Measurements from ENCODE around the gene EIF4G3. TPM values are rescaled to one million over a fixed set of nuclear protein-coding genes. Genes with fewer than 3 reads are reported as not detected.
"Not testable (repeated sequence)": the region's sequence is repeated elsewhere in the genome, so short reads cannot be mapped to it uniquely, and the experiment has no call there.

The EIF4G3 gene
- total RNA-seq, 1 experiment from 2014 or later, result 57.2 TPM

DNA sequence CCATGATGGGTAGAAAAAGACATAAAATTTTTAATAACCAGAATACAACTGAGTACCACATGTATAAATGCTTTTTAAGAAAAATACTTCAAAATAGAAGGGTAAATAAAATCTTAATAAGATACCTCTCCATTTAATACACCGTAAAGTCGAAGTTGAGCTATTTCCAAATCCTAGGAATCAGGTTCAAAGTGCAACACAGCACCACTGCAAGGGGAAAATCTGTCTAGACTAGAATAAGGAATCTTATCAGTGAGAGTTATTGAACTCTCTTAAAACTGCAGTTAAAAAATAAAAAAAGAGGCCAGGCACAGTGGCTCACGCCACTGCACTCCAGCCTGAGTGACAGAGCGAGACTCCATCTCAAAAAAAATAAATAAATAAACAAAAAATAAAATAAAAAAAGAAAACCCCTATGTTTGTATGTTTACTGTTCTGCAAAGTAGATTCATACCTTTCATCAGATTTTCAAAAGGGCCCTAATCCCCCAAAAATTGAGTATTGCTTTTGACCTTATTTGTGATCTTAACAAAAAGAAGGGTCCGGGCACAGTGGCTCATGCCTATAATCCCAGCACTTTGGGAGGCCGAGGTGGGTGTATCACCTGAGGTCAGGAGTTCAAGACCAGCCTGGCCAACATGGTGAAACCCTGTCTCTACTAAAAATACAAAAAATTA, 109.0 kb downstream of the EIF4G3 start:
- no peak for DNase-seq (ENCODE audit: low read depth)

DNA sequence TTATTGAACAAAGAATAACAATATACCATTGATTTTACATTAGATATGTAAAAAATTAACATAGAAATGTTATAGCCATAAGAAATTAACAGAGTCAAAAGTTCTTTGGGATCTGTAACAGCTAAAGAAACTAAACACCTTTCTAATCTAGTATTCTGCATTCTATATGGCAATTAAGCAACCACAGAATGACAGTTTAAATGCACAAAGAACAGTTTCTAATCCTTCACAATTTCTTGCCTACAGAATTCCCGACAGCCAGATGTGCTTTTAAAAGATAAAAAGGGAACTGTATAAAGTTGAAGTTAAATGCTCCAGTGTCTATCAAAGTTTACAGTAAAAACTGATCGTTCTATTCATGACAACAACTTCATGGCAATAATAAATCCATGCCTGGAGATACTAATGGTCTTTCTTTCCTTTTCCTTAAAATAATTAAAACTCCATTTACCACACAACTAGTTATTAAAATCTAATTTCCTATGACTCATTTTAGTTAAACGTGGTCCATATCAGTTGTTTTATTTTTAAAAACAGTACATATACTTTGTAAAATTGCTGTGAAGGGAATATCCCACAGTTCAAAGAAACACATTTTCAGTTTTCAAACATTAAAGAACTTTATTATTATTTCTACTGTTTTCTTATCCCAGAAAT, 110.2 kb downstream of the EIF4G3 start:
- no peak for DNase-seq (ENCODE audit: low read depth)

DNA sequence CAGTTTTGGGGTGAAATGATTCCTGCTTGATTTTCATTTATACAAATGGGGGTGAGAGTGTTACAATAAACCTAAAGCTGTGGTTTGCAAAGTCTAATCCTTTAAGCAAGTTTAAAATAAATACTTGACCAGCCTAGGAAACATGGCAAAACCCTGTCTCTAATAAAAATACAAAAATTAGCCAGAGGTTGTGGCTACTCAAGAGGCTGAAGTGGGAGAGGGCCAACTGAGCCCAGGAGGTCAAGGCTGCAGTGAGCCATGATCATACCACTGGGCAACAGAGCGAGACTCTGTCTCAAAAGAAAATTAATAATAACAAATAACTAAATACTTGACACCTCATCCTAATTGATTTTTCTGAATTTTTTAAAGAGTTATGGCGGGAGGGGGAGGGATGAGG, 110.8 kb downstream of the EIF4G3 start:
- no peak for DNase-seq (ENCODE audit: low read depth)

DNA sequence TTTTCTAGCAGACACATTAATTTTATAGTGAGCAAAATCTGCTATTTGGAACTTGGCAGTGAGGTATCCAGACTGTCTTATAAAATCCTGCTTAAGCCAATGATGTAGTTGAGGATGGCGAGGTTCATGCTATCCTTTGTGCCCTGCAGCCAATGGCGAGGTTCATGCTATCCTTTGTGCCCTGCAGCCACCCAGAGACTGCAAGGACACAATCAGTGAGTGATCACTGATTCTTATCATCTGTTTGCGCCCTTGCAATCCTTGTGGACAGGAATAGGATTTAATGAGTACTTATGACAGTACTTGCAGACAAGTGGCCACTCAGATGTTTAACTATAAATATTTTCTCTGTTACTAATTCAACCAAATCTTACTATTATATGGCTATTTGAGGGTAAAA, 112.6 kb downstream of the EIF4G3 start:
- DNase-seq (ENCODE audit: low read depth), result peak; percentile 93

DNA sequence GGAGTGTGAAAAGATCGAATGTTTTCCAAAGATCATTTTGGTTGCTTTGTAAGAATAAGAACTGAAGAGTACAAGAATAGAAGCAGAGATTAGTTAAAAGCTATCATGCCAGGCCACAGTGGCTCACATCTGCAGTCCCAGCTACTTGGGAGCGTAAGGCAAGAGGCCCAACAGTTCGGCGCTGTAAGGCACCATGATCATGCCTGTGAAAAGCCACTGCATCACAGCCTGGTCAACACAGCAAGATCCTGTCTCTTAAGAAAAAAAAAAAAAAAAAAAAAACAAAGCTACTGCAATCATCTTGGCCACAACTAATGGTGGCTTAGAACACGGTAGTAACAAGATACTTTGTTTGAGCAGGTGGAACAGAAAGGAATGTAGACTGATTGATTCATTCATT, 116.2 kb downstream of the EIF4G3 start:
- DNase-seq (ENCODE audit: low read depth), result no peak

DNA sequence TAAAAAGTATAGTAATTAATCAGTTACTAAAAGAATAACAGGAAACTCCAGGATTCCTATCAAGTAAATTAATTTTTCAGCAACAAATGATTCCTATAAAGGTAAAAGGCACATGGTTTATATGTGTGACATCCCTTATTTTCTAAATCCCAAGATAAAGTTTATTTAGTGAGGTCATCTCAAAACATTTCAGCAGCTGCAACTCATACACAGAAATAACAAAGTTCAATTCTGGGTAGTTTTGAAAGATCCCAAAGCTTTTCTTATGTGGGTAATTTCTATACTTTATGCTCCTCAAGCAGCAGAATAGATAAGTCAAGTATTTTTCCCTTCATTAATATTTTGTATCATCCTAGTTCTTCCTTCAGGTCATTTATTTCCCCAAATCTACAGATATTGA, 117.7 kb downstream of the EIF4G3 start:
- DNase-seq (ENCODE audit: low read depth), result no peak

DNA sequence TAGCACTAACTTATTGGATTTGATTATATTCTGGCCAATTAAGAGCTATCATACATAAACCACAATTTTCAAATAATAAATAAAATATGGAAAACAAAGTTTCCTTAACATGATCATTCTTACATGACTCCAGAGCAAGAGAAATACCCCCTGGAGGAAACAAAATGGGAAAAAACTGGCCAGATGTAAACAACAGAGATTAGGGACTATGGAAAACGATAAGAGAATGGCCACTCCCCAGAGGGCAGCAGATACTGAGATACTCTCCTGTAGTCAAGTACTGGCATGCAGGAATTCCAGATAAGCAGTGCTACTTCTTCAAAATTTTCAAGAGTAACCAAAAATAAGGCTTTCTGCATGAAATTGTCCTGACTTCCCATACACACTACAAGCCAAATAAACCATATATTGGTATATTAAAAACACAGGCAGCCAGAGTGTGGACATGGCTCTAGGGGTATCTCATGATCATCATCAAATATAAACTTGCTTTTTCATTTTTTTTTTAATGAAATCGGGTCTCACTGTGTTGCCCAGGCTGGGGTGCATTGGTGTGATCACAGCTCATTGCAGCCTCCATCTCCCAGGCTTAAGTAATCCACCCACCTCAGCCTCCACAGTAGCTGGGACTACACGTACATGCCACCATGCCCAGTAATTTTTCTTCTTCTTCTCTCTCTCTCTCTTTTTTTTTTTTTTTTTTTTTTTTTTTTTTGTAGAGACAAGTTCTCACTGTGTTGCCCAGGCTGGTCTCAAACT, 118.5 kb downstream of the EIF4G3 start:
- no peak for DNase-seq (ENCODE audit: low read depth)

DNA sequence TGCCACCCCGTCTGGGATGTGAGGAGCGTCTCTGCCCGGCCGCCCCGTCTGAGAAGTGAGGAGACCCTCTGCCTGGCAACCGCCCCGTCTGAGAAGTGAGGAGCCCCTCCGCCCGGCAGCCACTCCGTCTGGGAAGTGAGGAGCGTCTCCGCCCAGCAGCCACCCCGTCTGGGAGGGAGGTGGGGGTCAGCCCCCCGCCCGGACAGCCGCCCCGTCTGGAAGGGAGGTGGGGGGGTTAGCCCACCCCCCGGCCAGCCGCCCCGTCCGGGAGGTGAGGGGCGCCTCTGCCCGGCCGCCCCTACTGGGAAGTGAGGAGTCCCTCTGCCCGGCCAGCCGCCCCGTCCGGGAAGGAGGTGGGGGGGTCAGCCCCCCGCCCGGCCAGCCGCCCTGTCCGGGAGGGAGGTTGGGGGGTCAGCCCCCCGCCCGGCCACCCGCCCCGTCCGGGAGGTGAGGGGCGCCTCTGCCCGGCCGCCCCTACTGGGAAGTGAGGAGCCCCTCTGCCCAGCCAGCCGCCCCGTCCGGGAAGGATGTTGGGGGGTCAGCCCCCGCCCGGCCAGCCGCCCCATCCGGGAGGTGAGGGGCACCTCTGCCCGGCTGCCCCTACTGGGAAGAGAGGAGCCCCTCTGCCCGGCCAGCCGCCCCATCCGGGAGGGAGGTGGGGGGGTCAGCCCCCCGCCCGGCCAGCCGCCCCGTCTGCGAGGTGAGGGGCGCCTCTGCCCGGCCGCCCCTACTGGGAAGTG, 123.3 kb downstream of the EIF4G3 start:
- not testable (repeated sequence) for DNase-seq (ENCODE audit: low read depth)

DNA sequence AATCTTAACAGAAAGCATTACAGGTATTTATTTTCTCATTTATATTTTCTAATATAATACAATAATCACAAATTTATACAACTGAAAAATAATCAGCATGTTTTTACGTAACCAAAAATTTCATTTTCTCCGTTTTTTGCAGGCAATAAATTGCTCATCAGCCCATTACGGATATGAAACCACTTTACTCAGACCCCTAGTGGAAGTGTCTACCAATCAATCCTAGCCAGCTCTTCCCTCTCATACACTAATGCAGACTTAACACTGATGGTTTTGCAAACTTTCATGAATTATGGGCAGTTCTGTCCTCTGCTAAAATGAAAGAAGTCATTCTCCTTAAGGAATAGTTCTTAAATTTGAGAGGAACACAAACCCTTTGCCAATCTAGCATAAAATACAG, 124.7 kb downstream of the EIF4G3 start:
- no peak for DNase-seq (ENCODE audit: low read depth)

DNA sequence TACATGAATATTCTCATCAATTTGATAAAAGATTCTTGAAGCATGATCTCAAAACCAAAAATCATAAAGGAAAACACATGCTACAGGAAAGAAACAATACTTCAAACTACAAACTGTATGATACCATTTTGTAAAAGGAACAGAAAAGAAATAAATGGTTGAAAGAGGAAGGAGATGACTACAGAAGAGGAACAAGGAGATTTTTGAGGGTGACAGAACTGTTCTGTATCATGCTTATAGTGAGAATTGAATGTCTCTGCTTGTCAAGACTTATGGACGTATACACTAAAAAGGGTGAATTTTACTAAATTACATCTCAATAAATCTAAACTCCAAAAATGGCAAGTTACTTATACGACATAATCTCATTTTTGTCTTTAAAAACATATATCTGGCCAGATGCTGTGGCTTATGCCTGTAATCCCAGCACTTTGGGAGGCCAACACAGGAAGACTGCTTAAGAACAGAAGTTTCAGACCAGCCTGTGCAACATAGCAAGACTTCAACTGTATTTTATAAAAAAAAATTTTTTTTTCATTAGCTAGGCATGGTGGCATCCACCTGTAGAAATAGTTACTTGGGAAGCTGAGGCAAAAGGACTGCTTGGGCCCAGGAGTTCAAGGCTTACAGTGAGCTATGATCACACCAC, 125.4 kb downstream of the EIF4G3 start:
- DNase-seq (ENCODE audit: low read depth), result no peak

DNA sequence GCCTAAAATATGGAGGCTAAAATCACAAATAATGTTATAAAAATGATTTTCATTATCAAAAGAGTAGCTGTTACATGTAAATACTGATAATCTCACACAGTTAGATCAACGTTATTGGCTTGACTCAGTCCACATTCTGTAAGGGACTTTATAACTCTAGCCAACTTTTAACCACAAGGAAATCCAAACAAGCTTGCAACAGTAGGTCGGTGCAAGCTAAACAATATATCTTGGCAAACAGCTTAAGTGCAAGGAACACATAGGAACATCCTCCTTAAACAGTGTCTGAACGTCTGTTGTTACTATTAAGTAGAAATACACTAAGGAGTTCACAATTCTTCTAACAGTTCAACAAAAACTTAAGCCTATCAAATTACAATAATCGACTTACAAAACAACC, 126.7 kb downstream of the EIF4G3 start:
- peak; percentile 55 for DNase-seq (ENCODE audit: low read depth)

DNA sequence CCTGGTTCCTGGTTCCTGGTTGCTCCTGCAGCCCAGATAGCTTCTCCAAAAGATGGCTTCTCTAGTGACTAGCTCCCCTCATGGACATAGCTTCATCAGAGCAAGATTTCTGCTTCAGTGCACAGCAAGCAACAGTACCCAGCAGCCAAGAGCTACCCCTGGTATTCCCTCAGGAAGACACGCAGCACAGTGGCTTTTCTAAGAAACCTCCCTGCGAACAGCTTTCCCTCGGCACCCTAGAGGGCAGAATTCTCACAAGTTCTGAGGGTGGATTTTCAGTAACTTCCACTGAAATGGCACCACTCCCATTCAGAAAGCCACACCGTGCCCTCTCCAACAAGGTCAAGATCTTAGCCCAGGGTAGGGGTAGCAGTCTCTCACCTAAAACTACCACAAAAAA, 128.2 kb downstream of the EIF4G3 start:
- no peak for DNase-seq (ENCODE audit: low read depth)

DNA sequence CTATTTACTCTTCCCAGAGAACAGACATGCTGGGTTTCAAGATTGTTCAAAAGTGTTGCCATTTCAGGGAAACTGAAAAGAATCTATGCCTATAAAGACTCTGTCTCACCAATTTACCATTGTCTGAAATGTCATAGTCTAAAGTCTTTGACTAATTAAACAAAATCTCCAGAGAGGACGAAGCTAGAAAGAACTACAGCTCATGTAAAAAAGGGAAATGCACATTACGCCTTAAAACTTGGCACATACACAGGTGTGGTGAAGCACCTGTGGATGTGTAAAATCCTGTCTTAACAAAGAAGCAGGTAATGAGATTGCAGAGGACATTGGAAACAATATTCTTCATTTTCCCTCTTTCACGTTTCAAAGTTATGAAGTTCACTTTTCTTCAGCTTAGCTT, 130.6 kb downstream of the EIF4G3 start:
- no peak for DNase-seq (ENCODE audit: low read depth)

DNA sequence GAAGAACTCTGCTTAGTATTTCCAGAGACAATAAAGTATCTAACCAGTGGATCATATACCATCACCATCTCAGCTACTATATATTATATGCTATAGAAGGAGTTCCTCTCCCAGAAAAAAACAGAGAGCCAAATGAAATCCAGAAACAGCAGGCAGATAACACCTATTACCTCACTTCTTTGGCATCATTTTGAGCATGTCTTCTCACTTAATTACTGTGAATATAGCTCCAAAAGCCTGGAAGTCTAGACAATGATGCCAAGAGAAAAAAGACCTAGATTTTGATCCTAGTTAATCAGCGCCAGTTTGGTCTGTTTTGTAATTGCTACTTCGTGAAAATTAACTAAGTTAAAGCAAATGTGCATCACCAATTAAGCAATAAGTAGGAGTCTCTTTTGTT, 131.3 kb downstream of the EIF4G3 start:
- no peak for DNase-seq (ENCODE audit: low read depth)

DNA sequence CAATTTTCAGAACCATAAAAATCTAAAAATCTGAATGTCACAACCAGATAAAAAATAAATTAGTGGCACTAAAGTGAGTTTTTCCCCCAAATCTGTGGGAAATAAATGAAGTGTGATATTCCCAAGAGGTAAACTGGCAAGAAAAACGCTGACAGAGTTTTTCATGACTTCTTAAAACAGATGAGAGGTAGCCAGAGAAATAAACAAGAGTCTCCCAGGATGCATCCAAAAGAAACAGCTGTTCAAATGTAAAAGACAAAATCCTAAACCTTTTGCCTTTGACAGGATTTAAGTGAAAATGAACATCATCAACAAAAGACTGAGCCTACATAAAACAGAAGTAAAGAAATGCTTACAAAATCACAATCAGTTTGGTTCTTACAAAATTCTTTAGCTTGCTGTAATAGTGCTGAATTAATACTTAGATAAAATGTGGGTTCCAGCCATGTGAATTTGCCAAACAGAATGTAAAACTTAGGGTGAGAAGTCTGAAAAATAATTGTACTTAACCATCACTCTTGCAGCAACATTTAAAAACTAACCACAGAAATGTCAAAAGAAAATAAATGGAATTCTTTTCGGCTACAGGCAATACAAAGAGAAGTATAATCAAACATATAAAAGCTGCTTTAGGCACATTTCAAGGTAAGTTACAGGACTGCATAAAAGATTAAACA, 133.6 kb downstream of the EIF4G3 start:
- peak; percentile 69 for DNase-seq (ENCODE audit: low read depth)

DNA sequence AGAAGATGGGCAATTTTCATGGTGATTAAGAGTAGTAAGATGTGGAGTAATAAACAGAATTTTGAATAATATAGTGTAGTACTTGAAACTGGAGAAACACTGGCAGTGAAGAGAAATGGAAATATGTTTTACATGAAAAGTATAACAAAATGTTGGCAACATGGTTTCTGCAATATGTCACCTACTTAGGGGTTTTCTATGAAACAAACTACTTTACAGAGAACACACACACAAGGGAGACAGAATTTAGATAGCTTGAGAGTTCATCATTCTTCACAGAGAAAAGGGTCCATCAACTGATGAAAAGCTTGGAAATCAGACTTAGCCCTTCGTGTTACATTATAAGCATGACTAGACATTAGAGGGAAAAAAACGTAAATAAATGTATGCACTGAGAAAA, 135.2 kb downstream of the EIF4G3 start:
- DNase-seq (ENCODE audit: low read depth), result no peak

DNA sequence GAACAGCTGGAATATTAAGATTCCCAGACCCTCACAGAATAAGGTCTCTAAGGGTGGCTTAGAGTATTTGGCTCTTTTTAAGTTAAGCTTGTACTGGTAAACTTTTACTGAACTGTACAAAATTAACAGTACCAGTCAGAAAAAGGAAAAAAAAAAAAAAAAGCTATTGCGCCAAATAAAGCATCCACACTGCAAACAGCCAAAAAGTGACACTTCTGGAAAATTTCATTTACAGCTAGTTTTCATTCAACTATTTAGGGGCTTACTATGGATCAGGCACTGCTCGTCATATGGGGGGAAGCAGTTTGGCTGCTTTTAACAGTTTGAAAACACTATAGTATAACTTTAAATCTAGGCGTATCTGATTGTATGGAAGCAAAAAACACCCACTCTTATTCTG, 139.6 kb downstream of the EIF4G3 start:
- no peak for DNase-seq (ENCODE audit: low read depth)

DNA sequence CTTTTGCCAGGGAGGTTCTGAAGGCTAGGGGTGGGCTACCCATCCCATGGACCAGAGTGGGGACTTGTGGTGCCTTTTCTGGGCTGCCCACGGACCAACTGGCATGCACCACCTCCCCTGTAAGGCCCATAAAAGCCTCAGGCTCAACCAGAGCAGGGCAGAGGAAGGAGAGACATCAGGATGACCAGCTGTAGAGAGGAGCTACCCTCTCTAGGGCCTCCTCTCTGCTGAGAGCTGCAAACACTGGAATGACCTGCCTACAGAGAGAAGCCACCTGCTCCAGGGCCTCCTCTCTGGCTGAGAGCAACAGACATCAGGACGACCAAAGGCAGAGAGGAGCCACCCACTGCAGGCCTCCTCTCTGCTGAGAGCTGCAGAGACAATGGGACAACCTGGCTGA, 140.9 kb downstream of the EIF4G3 start:
- no peak for DNase-seq (ENCODE audit: low read depth)

DNA sequence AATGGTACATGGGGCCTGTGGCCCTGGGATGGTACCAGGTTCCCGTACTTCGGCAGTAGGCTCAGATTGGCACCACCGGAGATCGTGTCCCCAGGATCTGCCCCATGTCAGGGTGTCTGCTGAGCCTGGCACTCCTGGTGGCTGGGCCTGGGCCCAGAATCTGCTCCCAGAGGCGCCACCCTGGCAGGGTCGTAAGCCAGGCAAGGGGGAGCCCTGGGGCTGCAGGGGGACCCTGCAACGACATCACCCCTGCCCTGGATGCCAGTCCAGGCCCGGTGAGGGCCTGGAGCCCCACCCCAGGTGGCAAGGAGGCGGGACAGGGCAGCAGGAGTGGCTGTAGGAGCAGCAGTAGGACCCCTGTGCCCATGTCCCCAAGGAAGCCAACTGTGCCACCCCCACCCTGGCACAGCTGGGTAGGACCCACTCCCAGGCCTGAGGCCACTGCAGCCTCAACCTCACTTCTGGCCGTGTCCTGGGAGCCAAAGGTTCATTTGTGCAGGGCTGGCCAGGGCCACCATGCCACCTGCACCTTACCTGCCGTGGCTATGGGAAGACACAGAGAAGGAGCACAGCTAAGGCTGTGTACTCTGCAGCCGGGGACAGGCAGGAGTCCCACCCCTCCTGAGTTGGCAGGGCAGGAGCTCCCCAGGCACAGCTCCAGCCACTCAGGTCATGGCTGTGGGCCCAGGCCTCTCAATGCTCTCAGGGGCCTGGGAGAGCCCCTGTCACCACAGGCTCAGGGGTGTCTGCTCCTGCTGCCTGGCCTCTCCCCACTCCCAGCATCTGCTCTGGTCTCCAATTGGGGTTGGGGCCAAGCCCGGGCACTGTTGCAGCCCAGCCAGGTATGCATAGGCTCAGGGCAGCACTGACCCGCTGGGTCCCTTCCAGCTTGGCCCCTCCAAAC, 141.7 kb downstream of the EIF4G3 start:
- DNase-seq (ENCODE audit: low read depth), result no peak

DNA sequence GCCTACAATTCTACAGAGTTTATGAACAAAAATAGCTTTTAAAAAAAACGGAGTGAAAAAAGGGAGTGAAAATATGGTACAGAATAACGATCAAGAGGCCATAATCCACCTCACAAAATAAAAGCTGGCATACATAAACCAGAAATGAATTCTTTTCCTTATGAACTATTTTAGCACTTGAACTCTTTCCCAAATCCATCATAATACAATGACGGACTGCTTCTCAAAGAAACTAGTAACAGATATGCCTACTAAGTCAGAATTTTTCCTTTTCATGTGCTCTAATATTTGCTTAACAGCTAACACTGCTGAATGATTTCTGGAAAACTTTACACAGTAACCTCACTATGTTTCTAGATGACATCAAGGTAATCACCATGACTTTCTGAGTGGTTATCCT, 144.0 kb downstream of the EIF4G3 start:
- DNase-seq (ENCODE audit: low read depth), result no peak
